SK-N-SH (cell line): ENCODE data around the gene KRTAP12-4. TPM values are rescaled to one million over a fixed set of nuclear protein-coding genes. Genes with fewer than 3 reads are reported as not detected.

Experiments
- CTCF ChIA-PET: fragments of 300-600, 350-600 bp; formaldehyde crosslinking; extraction: SDS; loops from one replicate; lab custom pipeline; 2021; lab: Yijun Ruan, JAX
- POLR2A ChIA-PET: fragments of 350-600 bp; sonication (Branson Sonifier 250); formaldehyde crosslinking; extraction: SDS; loops from one replicate; lab custom pipeline; 2020; ENCODE audit warnings: antibody characterized with exemption, inconsistent platforms; lab: Yijun Ruan, JAX
- DNase-seq: peaks from one replicate; pipeline ENCODE4 v3.0.0; 2012
- H2AFZ ChIP-seq: fragments of 200-600 bp; sonication (generic); 2 replicates; pipeline ENCODE4 v1.8.1; 2016; ENCODE audit warnings: antibody characterized with exemption, mild to moderate bottlenecking, low read depth
- H3F3A ChIP-seq: fragments of 200-600 bp; sonication (generic); replicated peaks from 2 replicates; pipeline ENCODE3; 2016; ENCODE audit warnings: antibody characterized with exemption, mild to moderate bottlenecking; ENCODE audit not compliant: insufficient read depth
- H3K27ac ChIP-seq, 2 experiments: fragments of 200-500 bp in 1 of 2; fragments of 200-600 bp in 1 of 2; sonication (Bioruptor generic) in 1 of 2; sonication (generic), shearing (Covaris generic) in 1 of 2; 2 replicates each; pipeline versions ENCODE4 v1.5.1 to v1.6.1; 2014 to 2016; ENCODE audit warnings: low read depth in 2 of 2, inconsistent platforms in 1 of 2, low read length in 1 of 2, mild to moderate bottlenecking in 1 of 2, mixed read lengths in 1 of 2
- H3K27me3 ChIP-seq: fragments of 200-600 bp; sonication (generic), shearing (Covaris generic); 2 replicates; pipeline ENCODE4 v1.6.1; 2016; ENCODE audit warnings: mixed run types; ENCODE audit not compliant: insufficient read depth
- H3K36me3 ChIP-seq, 2 experiments: fragments of 200-500 bp in 1 of 2; fragments of 200-600 bp in 1 of 2; sonication (Bioruptor generic) in 1 of 2; sonication (generic) in 1 of 2; replicated peaks in 1 of 2; 2 replicates each; pipeline versions ENCODE3 to v1.5.1; 2014 to 2016; ENCODE audit warnings: low read length in 1 of 2, mild to moderate bottlenecking in 1 of 2; ENCODE audit not compliant: insufficient read depth in 2 of 2, control insufficient read depth in 1 of 2
- H3K4me1 ChIP-seq, 2 experiments: fragments of 200-500 bp in 1 of 2; fragments of 200-600 bp in 1 of 2; sonication (Bioruptor generic) in 1 of 2; sonication (generic), shearing (Covaris generic) in 1 of 2; 2 replicates each; pipeline versions ENCODE4 v1.5.1 to v1.6.1; 2014 to 2016; ENCODE audit warnings: low read depth in 1 of 2, low read length in 1 of 2, mixed run types in 1 of 2; ENCODE audit not compliant: insufficient read depth in 2 of 2, control insufficient read depth in 1 of 2
- H3K4me2 ChIP-seq: fragments of 200-600 bp; sonication (generic), shearing (Covaris generic); 2 replicates; pipeline ENCODE4 v1.6.1; 2017; ENCODE audit warnings: mixed run types
- H3K4me3 ChIP-seq, 2 experiments: fragments of 200-500 bp in 1 of 2; fragments of 200-600 bp in 1 of 2; sonication (Bioruptor generic) in 1 of 2; sonication (generic), shearing (Covaris generic) in 1 of 2; 2 replicates each; pipeline versions ENCODE4 v1.5.1 to v1.8.1; 2014 to 2016; ENCODE audit warnings: low read depth in 2 of 2, inconsistent platforms in 1 of 2, low read length in 1 of 2, mild to moderate bottlenecking in 1 of 2, mixed read lengths in 1 of 2, moderate library complexity in 1 of 2
- H3K79me2 ChIP-seq: fragments of 200-600 bp; sonication (generic); 2 replicates; pipeline ENCODE4 v1.8.1; 2017; ENCODE audit warnings: mild to moderate bottlenecking; ENCODE audit not compliant: insufficient read depth
- H3K9ac ChIP-seq: fragments of 200-600 bp; sonication (generic); 2 replicates; pipeline ENCODE4 v1.6.1; 2017; ENCODE audit warnings: mixed run types
- H3K9me2 ChIP-seq: fragments of 200-600 bp; sonication (generic); 2 replicates; pipeline ENCODE4 v1.6.1; 2017; ENCODE audit warnings: mixed run types
- H3K9me3 ChIP-seq: fragments of 200-600 bp; sonication (generic); 2 replicates; pipeline ENCODE4 v1.6.1; 2017; ENCODE audit warnings: mixed run types, mild to moderate bottlenecking, moderate library complexity
- H4K20me1 ChIP-seq: fragments of 200-600 bp; sonication (generic); 2 replicates; pipeline ENCODE4 v1.6.1; 2017; ENCODE audit warnings: mild to moderate bottlenecking, mixed run types; ENCODE audit not compliant: insufficient read depth
- ELF1 ChIP-seq: IDR thresholded peaks from 2 replicates; pipeline ENCODE4 v1.4.0; 2012
- EP300 ChIP-seq, 2 experiments: IDR thresholded peaks; 2 replicates each; pipeline versions ENCODE4 v1.4.0 to v1.6.1; 2012; ENCODE audit warnings: borderline replicate concordance in 1 of 2, low read depth in 1 of 2, low read length in 1 of 2
- EZH2phosphoT487 ChIP-seq: fragments of 200-600 bp; sonication (generic); IDR thresholded peaks from 2 replicates; pipeline ENCODE4 v1.6.1; 2017; ENCODE audit warnings: low read depth, mixed run types, mild to moderate bottlenecking, antibody characterized with exemption, moderate library complexity, borderline replicate concordance
- FOXM1 ChIP-seq: IDR thresholded peaks from 2 replicates; pipeline ENCODE4 v1.4.0; 2012; ENCODE audit warnings: low read depth, mild to moderate bottlenecking
- GABPA ChIP-seq: IDR thresholded peaks from 2 replicates; pipeline ENCODE4 v1.4.0; 2012; ENCODE audit warnings: low read depth, mild to moderate bottlenecking
- GATA2 ChIP-seq: sonication (generic); formaldehyde crosslinking; IDR thresholded peaks from 2 replicates; pipeline ENCODE4 v1.5.0; 2020; ENCODE audit warnings: mild to moderate bottlenecking, missing genetic modification reagents
- MEF2A ChIP-seq: IDR thresholded peaks from 2 replicates; pipeline ENCODE4 v1.4.0; 2012; ENCODE audit warnings: low read depth, borderline replicate concordance
- NFIC ChIP-seq: IDR thresholded peaks from 2 replicates; pipeline ENCODE4 v1.4.0; 2012; ENCODE audit warnings: borderline replicate concordance
- POLR2AphosphoS5 ChIP-seq: IDR thresholded peaks from 2 replicates; pipeline ENCODE4 v1.6.1; 2012; ENCODE audit warnings: low read depth, low read length
- RAD21 ChIP-seq: IDR thresholded peaks from 2 replicates; pipeline ENCODE4 v1.6.1; 2012; ENCODE audit warnings: mild to moderate bottlenecking, low read length
- RCOR1 ChIP-seq: fragments of 150-350 bp; IDR thresholded peaks from 2 replicates; pipeline ENCODE4 v1.6.1; 2017; ENCODE audit warnings: antibody characterized with exemption, low read length
- SIN3A ChIP-seq: IDR thresholded peaks from 2 replicates; pipeline ENCODE4 v1.6.1; 2012; ENCODE audit warnings: low read depth, mild to moderate bottlenecking, low read length, moderate library complexity, borderline replicate concordance
- SMC3 ChIP-seq: IDR thresholded peaks from 2 replicates; pipeline ENCODE4 v1.6.1; 2012; ENCODE audit warnings: low read depth, low read length, improper control_type of control experiment
- TCF12 ChIP-seq: IDR thresholded peaks from 2 replicates; pipeline ENCODE4 v1.4.0; 2012
- TEAD4 ChIP-seq: IDR thresholded peaks from 2 replicates; pipeline ENCODE4 v1.4.0; 2012; ENCODE audit warnings: mild to moderate bottlenecking, borderline replicate concordance; ENCODE audit not compliant: insufficient read depth
- YY1 ChIP-seq: IDR thresholded peaks from 2 replicates; pipeline ENCODE4 v1.4.0; 2012; ENCODE audit warnings: low read depth, mild to moderate bottlenecking
- WGBS: methylation state at CpG from one replicate; pipeline ENCODE4 v1.1.6; 2017; ENCODE audit warnings: low lambda C conversion rate; 5-methylcytosine and 5-hydroxymethylcytosine counted together
- polyA plus RNA-seq, 3 experiments: library from polyadenylated mRNA; depleted of rRNA; stranded (reverse); fragments of >200 nt; gene quantifications; 2 replicates each; pipeline ENCODE4 v1.2.3, GENCODE V29; 2012
- TF ChIP-seq, protein P1 (sequence below): IDR thresholded peaks from 2 replicates; pipeline ENCODE4 v1.4.0; 2012; ENCODE audit warnings: low read depth
- TF ChIP-seq, protein P2 (sequence below): fragments of 200-600 bp; sonication (generic); IDR thresholded peaks from 2 replicates; pipeline ENCODE4 v1.6.1; 2017; ENCODE audit warnings: antibody characterized with exemption, mild to moderate bottlenecking, moderate library complexity
- TF ChIP-seq, protein P3 (sequence below): fragments of 150-350 bp; IDR thresholded peaks from 2 replicates; pipeline ENCODE4 v1.6.1; 2016; ENCODE audit warnings: mild to moderate bottlenecking, low read depth, low read length
- TF ChIP-seq, protein P4 (sequence below): IDR thresholded peaks from 2 replicates; pipeline ENCODE4 v1.4.0; 2012; ENCODE audit warnings: low read depth, borderline replicate concordance
- TF ChIP-seq, protein P5 (sequence below): fragments of 150-350 bp; IDR thresholded peaks from 2 replicates; pipeline ENCODE4 v1.6.1; 2017; ENCODE audit warnings: antibody characterized with exemption, low read length, low read depth, borderline replicate concordance

KRTAP12-4 gene
- polyA plus RNA-seq, 1 of the 3 experiments (the other 2 are of a cell fraction) = not detected

DNA sequence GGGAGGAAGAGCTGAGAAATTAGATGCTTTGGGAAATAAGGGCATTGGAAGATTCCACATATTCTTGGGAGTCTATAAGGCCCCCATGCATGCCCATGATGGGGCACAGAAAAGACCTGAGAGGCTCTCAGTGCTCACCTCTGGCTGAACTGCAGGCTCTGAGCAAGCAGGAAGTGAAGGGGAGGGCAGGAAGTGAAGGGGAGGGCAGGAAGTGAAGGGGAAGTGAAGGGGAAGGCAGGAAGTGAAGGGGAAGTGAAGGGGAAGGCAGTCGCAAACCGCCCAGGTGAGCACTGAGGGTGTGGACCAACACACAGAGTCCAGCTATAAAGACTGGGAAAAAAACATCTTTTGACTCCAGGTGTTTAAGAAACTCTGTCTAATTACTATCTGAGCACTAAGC lies 24.0 kb downstream of the KRTAP12-4 start:
- Histone ChIP-seq H3K79me2 (no peaks in the 10 kb centered on the region), H4K20me1 (no peaks in the 10 kb centered on the region), H3F3A (no peaks in the 10 kb centered on the region), H3K9me3 (0 out of 2 replicates have a peak, but pooled peaks cover 6% of the 10 kb centered on the region), H2AFZ (no peak overlapping the region), H3K4me3 (no peak overlapping the region), H3K4me2 (no peak overlapping the region), H3K27me3 (peaks cover 11% of the 10 kb centered on the region; the same call in 1 of the 2 replicates), H3K36me3 (no peaks in the 10 kb centered on the region), H3K9me2 (no peaks in the 10 kb centered on the region), H3K4me1 (no peaks in the 10 kb centered on the region; a peak in 1 of 4 replicates), H3K27ac (no peak overlapping the region), H3K9ac (no peak overlapping the region)
- DNase-seq = no peak
- 86% methylated on average over 2 of the region's 2 CpGs for WGBS
- POLR2A ChIA-PET = no interaction called here
- CTCF ChIA-PET = no interaction called here
- no peak for TF ChIP-seq TEAD4
- TF ChIP-seq MEF2A = no peak
- TF ChIP-seq EP300 (IDR thresholded peaks at IDR 0.05; ENCODE audit: borderline replicate concordance in 1 of 2, low read depth in 1 of 2, low read length in 1 of 2) = no peak
- TF ChIP-seq GATA2 (CRISPR knock-in tag) = no peak
- TF ChIP-seq, protein P1, sequence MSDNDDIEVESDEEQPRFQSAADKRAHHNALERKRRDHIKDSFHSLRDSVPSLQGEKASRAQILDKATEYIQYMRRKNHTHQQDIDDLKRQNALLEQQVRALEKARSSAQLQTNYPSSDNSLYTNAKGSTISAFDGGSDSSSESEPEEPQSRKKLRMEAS = no peak
- no peak for TF ChIP-seq TCF12
- no peak for TF ChIP-seq GABPA
- no peak for TF ChIP-seq YY1
- TF ChIP-seq RAD21 = no peak
- TF ChIP-seq RCOR1 = no peak
- TF ChIP-seq EZH2phosphoT487 = no peak
- TF ChIP-seq FOXM1 = no peak
- TF ChIP-seq ELF1 = no peak
- TF ChIP-seq, protein P2, sequence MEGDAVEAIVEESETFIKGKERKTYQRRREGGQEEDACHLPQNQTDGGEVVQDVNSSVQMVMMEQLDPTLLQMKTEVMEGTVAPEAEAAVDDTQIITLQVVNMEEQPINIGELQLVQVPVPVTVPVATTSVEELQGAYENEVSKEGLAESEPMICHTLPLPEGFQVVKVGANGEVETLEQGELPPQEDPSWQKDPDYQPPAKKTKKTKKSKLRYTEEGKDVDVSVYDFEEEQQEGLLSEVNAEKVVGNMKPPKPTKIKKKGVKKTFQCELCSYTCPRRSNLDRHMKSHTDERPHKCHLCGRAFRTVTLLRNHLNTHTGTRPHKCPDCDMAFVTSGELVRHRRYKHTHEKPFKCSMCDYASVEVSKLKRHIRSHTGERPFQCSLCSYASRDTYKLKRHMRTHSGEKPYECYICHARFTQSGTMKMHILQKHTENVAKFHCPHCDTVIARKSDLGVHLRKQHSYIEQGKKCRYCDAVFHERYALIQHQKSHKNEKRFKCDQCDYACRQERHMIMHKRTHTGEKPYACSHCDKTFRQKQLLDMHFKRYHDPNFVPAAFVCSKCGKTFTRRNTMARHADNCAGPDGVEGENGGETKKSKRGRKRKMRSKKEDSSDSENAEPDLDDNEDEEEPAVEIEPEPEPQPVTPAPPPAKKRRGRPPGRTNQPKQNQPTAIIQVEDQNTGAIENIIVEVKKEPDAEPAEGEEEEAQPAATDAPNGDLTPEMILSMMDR = no peak

DNA sequence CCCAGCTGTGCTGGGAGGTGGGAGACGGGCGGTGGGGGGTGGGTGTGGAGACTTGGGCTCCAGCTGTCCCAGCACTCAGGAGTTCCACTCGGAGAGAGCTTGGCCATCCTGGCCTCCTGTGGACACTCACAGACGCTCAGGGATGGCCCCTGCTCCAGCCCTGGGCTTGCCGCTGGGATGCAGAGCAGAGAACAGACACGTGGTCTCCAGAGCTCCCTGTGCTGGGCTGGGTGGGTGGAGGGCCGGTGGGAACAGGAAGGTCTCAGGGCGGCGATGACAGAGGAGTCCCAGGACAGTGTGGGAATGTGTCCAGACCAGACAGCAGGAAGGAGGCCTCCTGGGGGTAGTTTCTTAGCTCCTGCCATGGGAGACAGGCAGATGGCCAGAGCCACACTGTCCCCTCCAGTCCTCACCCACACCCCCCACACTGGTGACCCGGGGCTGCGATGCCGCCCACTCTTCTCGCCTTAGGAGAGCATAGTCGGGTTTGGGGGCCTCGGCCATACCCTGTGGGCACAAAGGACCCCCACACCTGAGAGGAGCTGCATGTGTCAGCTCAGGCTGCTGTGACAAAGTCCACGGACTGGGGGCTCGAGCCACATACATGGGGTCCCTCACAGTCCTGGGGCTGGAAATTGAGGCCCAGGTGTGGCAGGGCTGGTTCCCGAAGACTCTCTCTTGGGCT lies 25.6 kb downstream of the KRTAP12-4 start:
- peaks cover 11% of the 10 kb centered on the region; the same call in 1 of the 2 replicates for H3K27me3 ChIP-seq
- H3K9me3 ChIP-seq = peaks cover 11% of the 10 kb centered on the region; the same call in 1 of the 2 replicates
- H3K4me3 ChIP-seq = no peak overlapping the region
- H3K79me2 ChIP-seq = no peaks in the 10 kb centered on the region
- H3F3A ChIP-seq = no peaks in the 10 kb centered on the region
- H3K27ac ChIP-seq = no peak overlapping the region
- 13% methylated on average over 9 of the region's 18 CpGs for whole genome bisulfite sequencing
- no peaks in the 10 kb centered on the region for H4K20me1 ChIP-seq
- ChIA-PET POLR2A (no interaction called here), CTCF (interaction anchor here (4.4 kb wide), 1 partner anchor 165 kb away, joined by 15 read pairs; no protein-coding TSS in a partner anchor)
- no peak overlapping the region for H3K9ac ChIP-seq
- H3K9me2 ChIP-seq = no peaks in the 10 kb centered on the region
- H2AFZ ChIP-seq = no peak overlapping the region
- no peak overlapping the region for H3K4me2 ChIP-seq
- H3K4me1 ChIP-seq = no peaks in the 10 kb centered on the region; a peak in 1 of 4 replicates
- DNase-seq = no peak
- no peaks in the 10 kb centered on the region for H3K36me3 ChIP-seq
- TF ChIP-seq, protein P3, sequence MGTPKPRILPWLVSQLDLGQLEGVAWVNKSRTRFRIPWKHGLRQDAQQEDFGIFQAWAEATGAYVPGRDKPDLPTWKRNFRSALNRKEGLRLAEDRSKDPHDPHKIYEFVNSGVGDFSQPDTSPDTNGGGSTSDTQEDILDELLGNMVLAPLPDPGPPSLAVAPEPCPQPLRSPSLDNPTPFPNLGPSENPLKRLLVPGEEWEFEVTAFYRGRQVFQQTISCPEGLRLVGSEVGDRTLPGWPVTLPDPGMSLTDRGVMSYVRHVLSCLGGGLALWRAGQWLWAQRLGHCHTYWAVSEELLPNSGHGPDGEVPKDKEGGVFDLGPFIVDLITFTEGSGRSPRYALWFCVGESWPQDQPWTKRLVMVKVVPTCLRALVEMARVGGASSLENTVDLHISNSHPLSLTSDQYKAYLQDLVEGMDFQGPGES = no peak
- no peak for TF ChIP-seq EP300 (IDR thresholded peaks at IDR 0.05; ENCODE audit: borderline replicate concordance in 1 of 2, low read depth in 1 of 2, low read length in 1 of 2)
- TF ChIP-seq YY1 = no peak
- TF ChIP-seq NFIC = no peak
- no peak for TF ChIP-seq SIN3A
- TF ChIP-seq TEAD4 = no peak
- no peak for TF ChIP-seq RCOR1
- TF ChIP-seq, protein P4, sequence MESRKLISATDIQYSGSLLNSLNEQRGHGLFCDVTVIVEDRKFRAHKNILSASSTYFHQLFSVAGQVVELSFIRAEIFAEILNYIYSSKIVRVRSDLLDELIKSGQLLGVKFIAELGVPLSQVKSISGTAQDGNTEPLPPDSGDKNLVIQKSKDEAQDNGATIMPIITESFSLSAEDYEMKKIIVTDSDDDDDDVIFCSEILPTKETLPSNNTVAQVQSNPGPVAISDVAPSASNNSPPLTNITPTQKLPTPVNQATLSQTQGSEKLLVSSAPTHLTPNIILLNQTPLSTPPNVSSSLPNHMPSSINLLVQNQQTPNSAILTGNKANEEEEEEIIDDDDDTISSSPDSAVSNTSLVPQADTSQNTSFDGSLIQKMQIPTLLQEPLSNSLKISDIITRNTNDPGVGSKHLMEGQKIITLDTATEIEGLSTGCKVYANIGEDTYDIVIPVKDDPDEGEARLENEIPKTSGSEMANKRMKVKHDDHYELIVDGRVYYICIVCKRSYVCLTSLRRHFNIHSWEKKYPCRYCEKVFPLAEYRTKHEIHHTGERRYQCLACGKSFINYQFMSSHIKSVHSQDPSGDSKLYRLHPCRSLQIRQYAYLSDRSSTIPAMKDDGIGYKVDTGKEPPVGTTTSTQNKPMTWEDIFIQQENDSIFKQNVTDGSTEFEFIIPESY = no peak
- TF ChIP-seq, protein P5, sequence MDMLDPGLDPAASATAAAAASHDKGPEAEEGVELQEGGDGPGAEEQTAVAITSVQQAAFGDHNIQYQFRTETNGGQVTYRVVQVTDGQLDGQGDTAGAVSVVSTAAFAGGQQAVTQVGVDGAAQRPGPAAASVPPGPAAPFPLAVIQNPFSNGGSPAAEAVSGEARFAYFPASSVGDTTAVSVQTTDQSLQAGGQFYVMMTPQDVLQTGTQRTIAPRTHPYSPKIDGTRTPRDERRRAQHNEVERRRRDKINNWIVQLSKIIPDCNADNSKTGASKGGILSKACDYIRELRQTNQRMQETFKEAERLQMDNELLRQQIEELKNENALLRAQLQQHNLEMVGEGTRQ = no peak
- TF ChIP-seq MEF2A = no peak
- TF ChIP-seq POLR2AphosphoS5 = no peak
- TF ChIP-seq SMC3 = no peak
- no peak for TF ChIP-seq GABPA
